IMR-90 (cell line): ENCODE data around the gene DEPDC5. TPM values are rescaled to one million over a fixed set of nuclear protein-coding genes. Genes with fewer than 3 reads are reported as not detected.

ENCODE experiments used
- ATAC-seq: fragments of 200-7000 bp; cut with Tn5 transposase; 2 replicates; pipeline ENCODE4 v1.9.1; 2020; ENCODE audit warnings: low read depth, mild to moderate bottlenecking, moderate library complexity
- BruUV-seq: library from RNA; stranded (reverse); fragments of 400-500 nt; replicated peaks from 2 replicates; lab custom pipeline; 2021; lab: Mats Ljungman, UMichigan
- CTCF ChIA-PET: fragments of 300-600 bp; formaldehyde crosslinking; extraction: SDS; loops from one replicate; lab custom pipeline; 2021; ENCODE audit warnings: antibody characterized with exemption; lab: Yijun Ruan, JAX
- POLR2A ChIA-PET: fragments of 300-600 bp; sonication (Branson Sonifier 250); formaldehyde crosslinking; loops from one replicate; lab custom pipeline; 2022; ENCODE audit warnings: antibody characterized with exemption; ENCODE audit not compliant: unreplicated experiment; lab: Charles Lee
- DNase-seq: peaks from one replicate; pipeline ENCODE4 v3.0.0; 2013
- H2AFZ ChIP-seq: replicated peaks from 2 replicates; pipeline ENCODE3; 2013; ENCODE audit warnings: low read length, mild to moderate bottlenecking; ENCODE audit not compliant: poor library complexity
- H2AK5ac ChIP-seq: 2 replicates; pipeline ENCODE4 v1.6.1; 2013; ENCODE audit warnings: low read depth, low read length, inconsistent platforms
- H2AK9ac ChIP-seq: replicated peaks from 2 replicates; pipeline ENCODE3; 2013; ENCODE audit warnings: mild to moderate bottlenecking, low read depth, low read length, moderate library complexity; ENCODE audit not compliant: poor library complexity
- H2BK120ac ChIP-seq: 2 replicates; pipeline ENCODE4 v1.6.1; 2013; ENCODE audit warnings: low read depth, low read length, inconsistent platforms
- H2BK15ac ChIP-seq: 3 replicates; pipeline ENCODE4 v1.6.1; 2013; ENCODE audit warnings: low read depth, low read length, inconsistent platforms
- H2BK20ac ChIP-seq: 2 replicates; pipeline ENCODE4 v1.6.1; 2013; ENCODE audit warnings: low read depth, mild to moderate bottlenecking, inconsistent platforms, low read length, moderate library complexity
- H2BK5ac ChIP-seq: 2 replicates; pipeline ENCODE4 v1.6.1; 2013; ENCODE audit warnings: mild to moderate bottlenecking, low read depth, low read length, inconsistent platforms; ENCODE audit not compliant: poor library complexity, severe bottlenecking
- H3K14ac ChIP-seq: replicated peaks from 2 replicates; pipeline ENCODE4 v1.6.1; 2013; ENCODE audit warnings: low read depth, low read length, inconsistent platforms
- H3K18ac ChIP-seq: 2 replicates; pipeline ENCODE4 v1.6.1; 2013; ENCODE audit warnings: low read depth, low read length, control low read depth
- H3K23ac ChIP-seq: 2 replicates; pipeline ENCODE4 v1.6.1; 2013; ENCODE audit warnings: low read depth, low read length, inconsistent platforms
- H3K27ac ChIP-seq: 2 replicates; pipeline ENCODE4 v1.5.1; 2013; ENCODE audit warnings: mild to moderate bottlenecking, control low read depth, low read length; ENCODE audit not compliant: insufficient read depth
- H3K27me3 ChIP-seq: 2 replicates; pipeline ENCODE4 v1.6.1; 2013; ENCODE audit warnings: low read length; ENCODE audit not compliant: control insufficient read depth, insufficient read depth
- H3K36me3 ChIP-seq: 2 replicates; pipeline ENCODE4 v1.6.1; 2013; ENCODE audit warnings: low read length, mixed read lengths; ENCODE audit not compliant: control insufficient read depth, insufficient read depth
- H3K4ac ChIP-seq: 2 replicates; pipeline ENCODE4 v1.6.1; 2013; ENCODE audit warnings: low read depth, low read length, inconsistent platforms
- H3K4me1 ChIP-seq: 2 replicates; pipeline ENCODE4 v1.6.1; 2013; ENCODE audit warnings: low read length, mixed read lengths; ENCODE audit not compliant: control insufficient read depth, insufficient read depth
- H3K4me2 ChIP-seq: 2 replicates; pipeline ENCODE4 v1.6.1; 2013; ENCODE audit warnings: low read depth, mild to moderate bottlenecking, control low read depth, low read length, moderate library complexity
- H3K4me3 ChIP-seq: 2 replicates; pipeline ENCODE4 v1.5.1; 2013; ENCODE audit warnings: low read depth, mild to moderate bottlenecking, control low read depth, low read length, moderate library complexity; ENCODE audit not compliant: insufficient read depth
- H3K56ac ChIP-seq: 2 replicates; pipeline ENCODE4 v1.6.1; 2013; ENCODE audit warnings: low read length, inconsistent platforms; ENCODE audit not compliant: insufficient read depth; ENCODE audit errors: extremely low read depth
- H3K79me1 ChIP-seq, 2 experiments: 2 replicates each; pipeline ENCODE4 v1.6.1; 2013; ENCODE audit warnings: low read length in 2 of 2, inconsistent platforms in 1 of 2, low read depth in 1 of 2
- H3K9ac ChIP-seq: 2 replicates; pipeline ENCODE4 v1.6.1; 2013; ENCODE audit warnings: low read depth, low read length, control low read depth
- H3K9me1 ChIP-seq: 2 replicates; pipeline ENCODE4 v1.6.1; 2013; ENCODE audit warnings: low read length, inconsistent platforms; ENCODE audit not compliant: insufficient read depth
- H3K9me3 ChIP-seq: 2 replicates; pipeline ENCODE4 v1.6.1; 2013; ENCODE audit warnings: low read length; ENCODE audit not compliant: control insufficient read depth, insufficient read depth
- H4K20me1 ChIP-seq: 2 replicates; pipeline ENCODE4 v1.6.1; 2013; ENCODE audit warnings: low read length, inconsistent platforms; ENCODE audit not compliant: insufficient read depth
- H4K5ac ChIP-seq: 2 replicates; pipeline ENCODE4 v1.6.1; 2013; ENCODE audit warnings: mild to moderate bottlenecking, low read depth, low read length, control low read depth
- H4K8ac ChIP-seq, 2 experiments: 2 replicates each; pipeline ENCODE4 v1.6.1; 2013; ENCODE audit warnings: low read depth in 2 of 2, low read length in 2 of 2, control low read depth in 1 of 2, inconsistent platforms in 1 of 2
- H4K91ac ChIP-seq: 2 replicates; pipeline ENCODE4 v1.6.1; 2013; ENCODE audit warnings: low read depth, low read length, inconsistent platforms; ENCODE audit not compliant: insufficient read depth
- CHD1 ChIP-seq: IDR thresholded peaks from 2 replicates; pipeline ENCODE4 v1.6.1; 2012; ENCODE audit warnings: low read depth, low read length, improper control_type of control experiment
- MAZ ChIP-seq: IDR thresholded peaks from 2 replicates; pipeline ENCODE4 v1.6.1; 2012; ENCODE audit warnings: low read depth, mild to moderate bottlenecking, low read length, improper control_type of control experiment, moderate library complexity, borderline replicate concordance
- MXI1 ChIP-seq: IDR thresholded peaks from 2 replicates; pipeline ENCODE4 v1.6.1; 2012; ENCODE audit warnings: low read depth, mild to moderate bottlenecking, low read length, moderate library complexity, borderline replicate concordance
- RAD21 ChIP-seq: IDR thresholded peaks from 2 replicates; pipeline ENCODE4 v1.6.1; 2012; ENCODE audit warnings: low read length, improper control_type of control experiment
- RFX5 ChIP-seq: IDR thresholded peaks from 2 replicates; pipeline ENCODE4 v1.8.0; 2012; ENCODE audit warnings: low read depth, mild to moderate bottlenecking, low read length, moderate library complexity
- WGBS, 2 experiments: methylation state at CpG; one replicate each; pipeline versions ENCODE4 v1.1.5 to v1.1.7; 2013; ENCODE audit warnings: missing lambda C conversion rate in 2 of 2; ENCODE audit not compliant: insufficient read length in 1 of 2; ENCODE audit errors: extremely low coverage in 2 of 2; 5-methylcytosine and 5-hydroxymethylcytosine counted together
- dilution Hi-C: fragments of 300-500 bp; cut with HindIII; formaldehyde crosslinking; loops from one replicate; pipeline ENCODE4 v1.14.3; 2018; ENCODE audit warnings: low sequenced_read_pairs; ENCODE audit not compliant: unreplicated experiment
- in situ Hi-C: fragments of 300-500 bp; cut with MboI; formaldehyde crosslinking; loops from 3 replicates; pipeline ENCODE4 v1.14.3; 2019; ENCODE audit warnings: low sequenced_read_pairs, inconsistent platforms, mixed read lengths
- intact Hi-C: fragments of 100-400 bp; cut with micrococcal nuclease; formaldehyde crosslinking; loops from 2 replicates; pipeline ENCODE4 v1.10.0; 2022
- polyA plus RNA-seq, 3 experiments: library from polyadenylated mRNA; depleted of rRNA; stranded (reverse); fragments of >200 nt; gene quantifications; 2 replicates each; pipeline ENCODE4 v1.2.3, GENCODE V29; 2012; ENCODE audit warnings: low replicate concordance in 1 of 3
- total RNA-seq: library from RNA; depleted of rRNA; stranded (reverse); fragments of >200 nt; gene quantifications from 2 replicates; pipeline ENCODE4 v1.2.3, GENCODE V29; 2012
- TF ChIP-seq, protein P1 (sequence below): fragments of 150-350 bp; IDR thresholded peaks from 2 replicates; pipeline ENCODE4 v1.6.1; 2016; ENCODE audit warnings: low read depth, mild to moderate bottlenecking, low read length, moderate library complexity, borderline replicate concordance

DEPDC5 gene
- total and polyA plus RNA-seq, 2 of the 4 experiments (the other 2 are of a cell fraction) = 6.6 to 12.9 TPM

DNA sequence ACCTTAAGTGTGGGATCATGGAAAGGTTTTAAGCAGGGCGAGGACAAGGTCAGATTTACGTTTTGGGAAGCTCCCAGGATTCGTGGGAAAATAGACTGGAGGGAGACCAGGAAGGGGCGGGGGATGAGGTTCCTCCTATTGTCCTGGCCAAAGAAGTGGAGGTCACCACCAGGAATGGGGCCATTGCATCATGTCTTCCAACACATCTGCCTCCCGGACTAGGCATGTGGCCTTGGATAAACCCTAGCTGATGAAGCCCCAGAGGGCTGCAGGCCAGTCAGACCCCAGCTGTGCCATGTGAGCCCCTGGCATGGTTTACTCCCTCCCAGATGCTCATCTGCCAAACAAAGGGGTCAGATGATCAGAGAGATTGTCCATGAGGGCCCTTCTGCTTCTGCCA lies 179.0 kb downstream of the DEPDC5 start:
- H2AFZ ChIP-seq = no peak overlapping the region
- no peak overlapping the region for H3K9ac ChIP-seq
- no peak overlapping the region for H4K5ac ChIP-seq
- H2BK20ac ChIP-seq = no peak overlapping the region
- ChIA-PET POLR2A (no interaction called here), CTCF (no interaction called here)
- ATAC-seq = no peak
- no peaks in the 10 kb centered on the region for H3K36me3 ChIP-seq
- H3K14ac ChIP-seq = no peak overlapping the region
- in situ Hi-C loops = no loop called here
- no peaks in the 10 kb centered on the region for H3K4me1 ChIP-seq
- no peak overlapping the region for H3K4me2 ChIP-seq
- no peak overlapping the region for H3K4me3 ChIP-seq
- H2BK120ac ChIP-seq = no peak overlapping the region
- H3K9me3 ChIP-seq = no peaks in the 10 kb centered on the region
- H3K9me1 ChIP-seq = 0 out of 2 replicates have a peak, but pooled peaks cover 2% of the 10 kb centered on the region
- H4K20me1 ChIP-seq = no peaks in the 10 kb centered on the region
- no peak for DNase-seq
- intact Hi-C loops = no loop called here
- no peak overlapping the region for H4K8ac ChIP-seq
- no TSS peak for BruUV-seq
- H2BK5ac ChIP-seq = no peak overlapping the region
- H2AK9ac ChIP-seq = no peak overlapping the region
- no peak overlapping the region for H2BK15ac ChIP-seq
- H4K91ac ChIP-seq = no peak overlapping the region
- no peak for TF ChIP-seq MAZ
- TF ChIP-seq, protein P1, sequence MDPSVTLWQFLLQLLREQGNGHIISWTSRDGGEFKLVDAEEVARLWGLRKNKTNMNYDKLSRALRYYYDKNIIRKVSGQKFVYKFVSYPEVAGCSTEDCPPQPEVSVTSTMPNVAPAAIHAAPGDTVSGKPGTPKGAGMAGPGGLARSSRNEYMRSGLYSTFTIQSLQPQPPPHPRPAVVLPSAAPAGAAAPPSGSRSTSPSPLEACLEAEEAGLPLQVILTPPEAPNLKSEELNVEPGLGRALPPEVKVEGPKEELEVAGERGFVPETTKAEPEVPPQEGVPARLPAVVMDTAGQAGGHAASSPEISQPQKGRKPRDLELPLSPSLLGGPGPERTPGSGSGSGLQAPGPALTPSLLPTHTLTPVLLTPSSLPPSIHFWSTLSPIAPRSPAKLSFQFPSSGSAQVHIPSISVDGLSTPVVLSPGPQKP = no peak
- no peak for TF ChIP-seq RAD21
- no peak for TF ChIP-seq CHD1
- no peak for TF ChIP-seq MXI1
- TF ChIP-seq RFX5 = no peak
- no peak overlapping the region for H3K23ac ChIP-seq
- dilution Hi-C loops = no loop called here
- H2AK5ac ChIP-seq = no peak overlapping the region
- H3K4ac ChIP-seq = no peak overlapping the region
- H3K18ac ChIP-seq = no peak overlapping the region
- no CpG with 5 or more reads among the region's 5 CpGs for WGBS, 2 experiments
- H3K27me3 ChIP-seq = peaks cover 16% of the 10 kb centered on the region
- H3K27ac ChIP-seq = no peak overlapping the region
- H3K56ac ChIP-seq = no peak overlapping the region
- no peaks in the 10 kb centered on the region for H3K79me1 ChIP-seq
